ENCODE measurements around the gene RNF227. TPM values are rescaled to one million over a fixed set of nuclear protein-coding genes. Genes with fewer than 3 reads are reported as not detected.

The RNF227 gene
- total RNA-seq, 2 experiments from 2014 or later = 3.8 to 4.7 TPM

GRCh38 chr17:7887038-7887481, 29.0 kb downstream of the RNF227 start:
- Histone ChIP-seq H2AFZ (ENCODE audit: low read length) (peak overlapping the region; percentile 24; the same call in 1 of the 2 replicates), H3K4me3 (ENCODE audit: low read depth, low read length, poor library complexity, severe bottlenecking) (peak overlapping the region; percentile 95), H3K79me2 (ENCODE audit: insufficient read depth, low read depth, low read length) (peaks cover 61% of the 10 kb centered on the region), H4K20me1 (ENCODE audit: insufficient read depth, low read length) (0 out of 2 replicates have a peak, but pooled peaks cover 5% of the 10 kb centered on the region), H3K4me1 (ENCODE audit: insufficient read depth, low read length, poor library complexity, severe bottlenecking) (peaks cover 34% of the 10 kb centered on the region), H3K4me2 (ENCODE audit: low read length) (peak overlapping the region; percentile 97), H3K27ac (ENCODE audit: low read depth, low read length, poor library complexity, severe bottlenecking) (peak overlapping the region; percentile 90), H3K9me2 (ENCODE audit: insufficient read depth, low read length) (no peaks in the 10 kb centered on the region), H3K9me3 (ENCODE audit: low read length) (no peaks in the 10 kb centered on the region), H3K36me3 (ENCODE audit: insufficient read depth, low read length) (peaks cover 39% of the 10 kb centered on the region)
- ChIA-PET POLR2A (no interaction called here), CTCF (ENCODE audit: unreplicated experiment) (no interaction called here)
- BruUV-seq (replicated peaks) = TSS peak; percentile 71
- DNase-seq (ENCODE audit: low spot score) = no peak
- intact Hi-C loops (cut with micrococcal nuclease; ENCODE audit: unreplicated experiment) = loop anchor here (1.0 to 5.0 kb wide), 4 partner anchors 25 to 230 kb away; partner anchors contain the start of genes ALOXE3 and NAA38
- TF ChIP-seq CTCF (conservative IDR thresholded peaks at IDR 0.05; ENCODE audit: low read length) = peak; percentile 51
- TF ChIP-seq EZH2phosphoT487 (IDR thresholded peaks at IDR 0.05; ENCODE audit: borderline replicate concordance, low read depth, low read length) = no peak

DNA sequence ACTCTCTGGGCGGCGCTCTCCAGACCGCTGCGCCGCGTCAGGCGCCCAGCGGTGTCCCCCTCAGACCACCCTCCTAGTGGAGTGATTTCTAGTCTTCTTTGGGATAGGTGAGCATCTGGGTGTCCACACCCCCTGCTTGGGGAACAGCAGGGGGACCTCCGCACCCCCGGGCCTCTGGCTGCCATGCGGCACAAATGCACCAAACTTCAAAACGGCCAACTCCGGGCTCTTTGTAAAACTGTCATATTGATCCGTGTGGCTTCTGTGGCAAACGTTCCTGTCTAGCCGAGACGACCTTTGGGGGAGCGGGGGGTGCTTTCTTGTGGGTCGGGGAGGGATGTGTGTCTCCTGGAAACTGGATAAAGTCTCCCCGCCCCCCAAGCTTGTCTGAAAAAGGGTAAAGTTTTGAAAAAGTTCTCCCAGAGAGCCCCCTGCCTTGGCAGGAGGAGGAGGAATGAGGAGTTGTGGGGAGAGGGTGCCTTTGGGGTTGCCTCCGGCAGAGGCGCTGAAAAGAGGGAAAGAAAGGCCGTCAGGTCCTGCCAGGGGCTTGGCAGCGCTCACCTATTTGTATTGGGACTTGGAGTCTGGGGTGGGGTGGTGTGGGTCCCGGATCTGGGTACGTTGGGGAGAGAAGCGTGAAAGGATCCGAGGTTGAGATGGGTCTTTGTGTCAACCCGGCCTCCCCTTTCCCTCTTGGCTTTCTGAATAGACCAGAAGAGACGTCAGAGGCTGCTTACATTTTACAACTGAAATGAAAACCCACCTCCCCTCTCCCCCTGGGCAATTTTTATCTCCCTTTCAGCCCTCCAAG, 29.7 kb downstream of the RNF227 start:
- no peak for TF ChIP-seq EZH2phosphoT487 (IDR thresholded peaks at IDR 0.05; ENCODE audit: borderline replicate concordance, low read depth, low read length)
- TF ChIP-seq CTCF (conservative IDR thresholded peaks at IDR 0.05; ENCODE audit: low read length) = peak; percentile 47; the same call in 1 of the 2 replicates
- peak; percentile 47 for DNase-seq (ENCODE audit: low spot score)
- H2AFZ ChIP-seq (ENCODE audit: low read length) = peak overlapping the region; percentile 24; the same call in 1 of the 2 replicates
- no peaks in the 10 kb centered on the region for H3K9me3 ChIP-seq (ENCODE audit: low read length)
- peak overlapping the region; percentile 95 for H3K4me3 ChIP-seq (ENCODE audit: low read depth, low read length, poor library complexity, severe bottlenecking)
- peak overlapping the region; percentile 90 for H3K27ac ChIP-seq (ENCODE audit: low read depth, low read length, poor library complexity, severe bottlenecking)
- POLR2A ChIA-PET = interaction anchor here (0.9 to 1.1 kb wide), 2 partner anchors 53 to 233 kb away, joined by 3 to 5 read pairs; no protein-coding TSS in a partner anchor
- H3K4me2 ChIP-seq (ENCODE audit: low read length) = peak overlapping the region; percentile 97
- peaks cover 40% of the 10 kb centered on the region for H3K4me1 ChIP-seq (ENCODE audit: insufficient read depth, low read length, poor library complexity, severe bottlenecking)
- H3K9me2 ChIP-seq (ENCODE audit: insufficient read depth, low read length) = no peaks in the 10 kb centered on the region
- CTCF ChIA-PET (ENCODE audit: unreplicated experiment) = no interaction called here
- peaks cover 61% of the 10 kb centered on the region for H3K79me2 ChIP-seq (ENCODE audit: insufficient read depth, low read depth, low read length)
- BruUV-seq (replicated peaks) = no TSS peak
- 0 out of 2 replicates have a peak, but pooled peaks cover 5% of the 10 kb centered on the region for H4K20me1 ChIP-seq (ENCODE audit: insufficient read depth, low read length)
- H3K36me3 ChIP-seq (ENCODE audit: insufficient read depth, low read length) = peaks cover 34% of the 10 kb centered on the region
- intact Hi-C loops (cut with micrococcal nuclease; ENCODE audit: unreplicated experiment) = loop anchor here (1.0 to 5.0 kb wide), 5 partner anchors 24 to 231 kb away; partner anchors contain the start of genes ALOXE3 and NAA38

Data from OCI-LY7 (cell line).